Liver (tissue), 9 donors: ENCODE data around the gene THAP10. TPM values are rescaled to one million over a fixed set of nuclear protein-coding genes. Genes with fewer than 3 reads are reported as not detected.

ENCODE experiments used
- DNase-seq: peaks from one replicate; pipeline ENCODE4 v3.0.0-alpha.2; 2017; ENCODE audit warnings: low spot score
- H3K27ac ChIP-seq, 2 donors: one replicate each; pipeline ENCODE4 v1.7.0; 2013; ENCODE audit warnings: inconsistent platforms in 2 of 2, low read length in 2 of 2, control low read depth in 1 of 2, low read depth in 1 of 2, mild to moderate bottlenecking in 1 of 2
- H3K27me3 ChIP-seq, 4 donors: one replicate each; pipeline versions ENCODE4 v1.6.1 to v1.7.0; 2013; ENCODE audit warnings: low read length in 3 of 4, inconsistent platforms in 1 of 4, mild to moderate bottlenecking in 1 of 4, moderate library complexity in 1 of 4; ENCODE audit not compliant: control insufficient read depth in 4 of 4, insufficient read depth in 4 of 4
- H3K36me3 ChIP-seq, 4 donors: one replicate each; pipeline versions ENCODE4 v1.6.1 to v1.7.0; 2013; ENCODE audit warnings: low read length in 3 of 4, mild to moderate bottlenecking in 3 of 4, low read depth in 1 of 4, moderate library complexity in 1 of 4; ENCODE audit not compliant: control insufficient read depth in 4 of 4, insufficient read depth in 3 of 4
- H3K4me1 ChIP-seq, 4 donors: one replicate each; pipeline versions ENCODE4 v1.6.1 to v1.7.0; 2013; ENCODE audit warnings: low read length in 3 of 4, mild to moderate bottlenecking in 3 of 4, moderate library complexity in 1 of 4; ENCODE audit not compliant: control insufficient read depth in 4 of 4, insufficient read depth in 4 of 4
- H3K4me3 ChIP-seq, 3 donors: one replicate each; pipeline versions ENCODE4 v1.6.1 to v1.7.0; 2013; ENCODE audit warnings: low read length in 3 of 3, control low read depth in 1 of 3, low read depth in 1 of 3, mild to moderate bottlenecking in 1 of 3
- H3K9ac ChIP-seq, 2 donors: one replicate each; pipeline ENCODE4 v1.7.0; 2013; ENCODE audit warnings: low read length in 2 of 2, mild to moderate bottlenecking in 2 of 2, moderate library complexity in 2 of 2, control low read depth in 1 of 2, low read depth in 1 of 2
- H3K9me3 ChIP-seq, 4 donors: one replicate each; pipeline versions ENCODE4 v1.6.1 to v1.7.0; 2013; ENCODE audit warnings: low read length in 3 of 4; ENCODE audit not compliant: control insufficient read depth in 4 of 4
- EGR1 ChIP-seq, 2 donors: IDR thresholded peaks; 2 replicates each; pipeline ENCODE4 v1.6.1; 2016 to 2018; ENCODE audit warnings: antibody characterized with exemption in 2 of 2, low read depth in 2 of 2
- FOXA2 ChIP-seq: IDR thresholded peaks from 2 replicates; pipeline ENCODE4 v1.6.1; 2016; ENCODE audit warnings: antibody characterized with exemption
- GABPA ChIP-seq, 2 donors: IDR thresholded peaks in 1 of 2; conservative IDR thresholded peaks in 1 of 2; 2 replicates each; pipeline ENCODE4 v1.6.1; 2016; ENCODE audit warnings: antibody characterized with exemption in 2 of 2, mild to moderate bottlenecking in 1 of 2, moderate library complexity in 1 of 2
- HNF4A ChIP-seq, 2 donors: conservative IDR thresholded peaks; 2 replicates each; pipeline ENCODE4 v1.6.1; 2016; ENCODE audit warnings: antibody characterized with exemption in 2 of 2, mild to moderate bottlenecking in 2 of 2
- HNF4G ChIP-seq: IDR thresholded peaks from 2 replicates; pipeline ENCODE4 v1.6.1; 2016; ENCODE audit warnings: antibody characterized with exemption
- NR2F2 ChIP-seq: IDR thresholded peaks from 2 replicates; pipeline ENCODE4 v1.6.1; 2016; ENCODE audit warnings: antibody characterized with exemption
- RAD21 ChIP-seq, 2 donors: IDR thresholded peaks; 2 replicates each; pipeline ENCODE4 v1.6.1; 2016; ENCODE audit warnings: antibody characterized with exemption in 2 of 2, mild to moderate bottlenecking in 2 of 2
- RXRA ChIP-seq, 2 donors: IDR thresholded peaks; 2 replicates each; pipeline ENCODE4 v1.6.1; 2017 to 2018; ENCODE audit warnings: antibody characterized with exemption in 2 of 2, mild to moderate bottlenecking in 1 of 2
- SP1 ChIP-seq: IDR thresholded peaks from 2 replicates; pipeline ENCODE4 v1.6.1; 2018; ENCODE audit warnings: antibody characterized with exemption, mild to moderate bottlenecking
- TAF1 ChIP-seq: conservative IDR thresholded peaks from 2 replicates; pipeline ENCODE4 v1.6.1; 2016; ENCODE audit warnings: antibody characterized with exemption, mild to moderate bottlenecking
- YY1 ChIP-seq: IDR thresholded peaks from 2 replicates; pipeline ENCODE4 v1.6.1; 2016; ENCODE audit warnings: antibody characterized with exemption, mild to moderate bottlenecking
- WGBS: extraction: QIAGEN DNeasy Blood & Tissue Kit; methylation state at CpG from one replicate; pipeline ENCODE4 v1.1.7; 2013; 5-methylcytosine and 5-hydroxymethylcytosine counted together
- polyA plus RNA-seq, 2 donors: library from polyadenylated mRNA; stranded (reverse) in 1 of 2; unstranded in 1 of 2; fragments of 200-250 nt in 1 of 2; fragments of >200 nt in 1 of 2; fragmentation: Nextera tagmentation in 1 of 2; extraction: Ambion mirVana in 1 of 2; gene quantifications; one replicate each; pipeline versions ENCODE4 v1.2.1 to v1.2.3, GENCODE V29; 2013 to 2015
- total RNA-seq, 2 donors: library from RNA; depleted of rRNA; stranded (reverse); fragments of >200 nt; gene quantifications; one replicate each; pipeline ENCODE4 v1.2.3, GENCODE V29; 2014
- TF ChIP-seq, protein P1 (sequence below): IDR thresholded peaks from 2 replicates; pipeline ENCODE4 v1.6.1; 2016; ENCODE audit warnings: antibody characterized with exemption, mild to moderate bottlenecking
- TF ChIP-seq, protein P2 (sequence below): IDR thresholded peaks from 2 replicates; pipeline ENCODE4 v1.6.1; 2016; ENCODE audit warnings: antibody characterized with exemption
- TF ChIP-seq, protein P3 (sequence below): IDR thresholded peaks from 2 replicates; pipeline ENCODE4 v1.6.1; 2016; ENCODE audit warnings: antibody characterized with exemption
- TF ChIP-seq, protein P4 (sequence below): IDR thresholded peaks from 2 replicates; pipeline ENCODE4 v1.6.1; 2016; ENCODE audit warnings: antibody characterized with exemption
- TF ChIP-seq, protein P5 (sequence below): fragments of 150-350 bp; IDR thresholded peaks from 2 replicates; pipeline ENCODE4 v1.5.1; 2017; ENCODE audit warnings: improper control_type of control experiment, low read depth, low read length; ENCODE audit not compliant: missing input control
- donor health status: healthy.
- donor health status: healthy.
- donor health status: healthy.
- donor health status: healthy.
- donor health status: healthy.

Gene THAP10
- total and polyA plus RNA-seq, 4 donors = 0.42 to 0.87 (median 0.73) TPM

DNA sequence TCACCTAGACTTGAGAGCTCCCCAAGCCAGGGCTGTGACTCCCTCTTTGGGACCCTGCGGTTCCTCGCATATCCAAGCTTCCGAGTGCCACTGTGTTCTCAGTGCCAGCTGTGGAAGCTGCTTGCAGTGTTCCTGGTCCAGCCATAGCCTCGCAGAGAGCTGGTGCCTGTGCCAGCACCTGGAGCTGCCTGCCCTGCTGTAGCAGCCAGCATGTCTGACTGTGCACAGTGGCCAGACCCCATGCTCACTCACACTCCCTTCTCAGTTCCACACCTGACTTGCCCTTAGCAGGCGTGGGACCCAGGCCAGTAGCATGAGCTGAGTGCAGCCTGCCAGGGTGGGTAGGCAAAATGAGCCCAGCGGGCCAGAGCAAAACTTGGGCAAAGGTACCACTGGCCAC, 25.7 kb upstream of the THAP10 start:
- TF ChIP-seq HNF4A (conservative IDR thresholded peaks at IDR 0.05) (no peak), EGR1 (IDR thresholded peaks at IDR 0.05; ENCODE audit: low read depth in 2 of 2) (no peak), NR2F2 (no peak), FOXA2 (no peak), TAF1 (no peak), GABPA (IDR thresholded peaks at IDR 0.05 in 1 of 2, conservative IDR thresholded peaks at IDR 0.05 in 1 of 2) (no peak), YY1 (no peak), RXRA (IDR thresholded peaks at IDR 0.05) (no peak), HNF4G (no peak), SP1 (no peak)
- TF ChIP-seq, protein P1, sequence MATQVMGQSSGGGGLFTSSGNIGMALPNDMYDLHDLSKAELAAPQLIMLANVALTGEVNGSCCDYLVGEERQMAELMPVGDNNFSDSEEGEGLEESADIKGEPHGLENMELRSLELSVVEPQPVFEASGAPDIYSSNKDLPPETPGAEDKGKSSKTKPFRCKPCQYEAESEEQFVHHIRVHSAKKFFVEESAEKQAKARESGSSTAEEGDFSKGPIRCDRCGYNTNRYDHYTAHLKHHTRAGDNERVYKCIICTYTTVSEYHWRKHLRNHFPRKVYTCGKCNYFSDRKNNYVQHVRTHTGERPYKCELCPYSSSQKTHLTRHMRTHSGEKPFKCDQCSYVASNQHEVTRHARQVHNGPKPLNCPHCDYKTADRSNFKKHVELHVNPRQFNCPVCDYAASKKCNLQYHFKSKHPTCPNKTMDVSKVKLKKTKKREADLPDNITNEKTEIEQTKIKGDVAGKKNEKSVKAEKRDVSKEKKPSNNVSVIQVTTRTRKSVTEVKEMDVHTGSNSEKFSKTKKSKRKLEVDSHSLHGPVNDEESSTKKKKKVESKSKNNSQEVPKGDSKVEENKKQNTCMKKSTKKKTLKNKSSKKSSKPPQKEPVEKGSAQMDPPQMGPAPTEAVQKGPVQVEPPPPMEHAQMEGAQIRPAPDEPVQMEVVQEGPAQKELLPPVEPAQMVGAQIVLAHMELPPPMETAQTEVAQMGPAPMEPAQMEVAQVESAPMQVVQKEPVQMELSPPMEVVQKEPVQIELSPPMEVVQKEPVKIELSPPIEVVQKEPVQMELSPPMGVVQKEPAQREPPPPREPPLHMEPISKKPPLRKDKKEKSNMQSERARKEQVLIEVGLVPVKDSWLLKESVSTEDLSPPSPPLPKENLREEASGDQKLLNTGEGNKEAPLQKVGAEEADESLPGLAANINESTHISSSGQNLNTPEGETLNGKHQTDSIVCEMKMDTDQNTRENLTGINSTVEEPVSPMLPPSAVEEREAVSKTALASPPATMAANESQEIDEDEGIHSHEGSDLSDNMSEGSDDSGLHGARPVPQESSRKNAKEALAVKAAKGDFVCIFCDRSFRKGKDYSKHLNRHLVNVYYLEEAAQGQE = no peak
- TF ChIP-seq, protein P2, sequence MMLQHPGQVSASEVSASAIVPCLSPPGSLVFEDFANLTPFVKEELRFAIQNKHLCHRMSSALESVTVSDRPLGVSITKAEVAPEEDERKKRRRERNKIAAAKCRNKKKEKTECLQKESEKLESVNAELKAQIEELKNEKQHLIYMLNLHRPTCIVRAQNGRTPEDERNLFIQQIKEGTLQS = no peak
- TF ChIP-seq, protein P3, sequence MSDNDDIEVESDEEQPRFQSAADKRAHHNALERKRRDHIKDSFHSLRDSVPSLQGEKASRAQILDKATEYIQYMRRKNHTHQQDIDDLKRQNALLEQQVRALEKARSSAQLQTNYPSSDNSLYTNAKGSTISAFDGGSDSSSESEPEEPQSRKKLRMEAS = no peak
- TF ChIP-seq, protein P4, sequence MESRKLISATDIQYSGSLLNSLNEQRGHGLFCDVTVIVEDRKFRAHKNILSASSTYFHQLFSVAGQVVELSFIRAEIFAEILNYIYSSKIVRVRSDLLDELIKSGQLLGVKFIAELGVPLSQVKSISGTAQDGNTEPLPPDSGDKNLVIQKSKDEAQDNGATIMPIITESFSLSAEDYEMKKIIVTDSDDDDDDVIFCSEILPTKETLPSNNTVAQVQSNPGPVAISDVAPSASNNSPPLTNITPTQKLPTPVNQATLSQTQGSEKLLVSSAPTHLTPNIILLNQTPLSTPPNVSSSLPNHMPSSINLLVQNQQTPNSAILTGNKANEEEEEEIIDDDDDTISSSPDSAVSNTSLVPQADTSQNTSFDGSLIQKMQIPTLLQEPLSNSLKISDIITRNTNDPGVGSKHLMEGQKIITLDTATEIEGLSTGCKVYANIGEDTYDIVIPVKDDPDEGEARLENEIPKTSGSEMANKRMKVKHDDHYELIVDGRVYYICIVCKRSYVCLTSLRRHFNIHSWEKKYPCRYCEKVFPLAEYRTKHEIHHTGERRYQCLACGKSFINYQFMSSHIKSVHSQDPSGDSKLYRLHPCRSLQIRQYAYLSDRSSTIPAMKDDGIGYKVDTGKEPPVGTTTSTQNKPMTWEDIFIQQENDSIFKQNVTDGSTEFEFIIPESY = no peak
- Histone ChIP-seq H3K9me3 (no peaks in the 10 kb centered on the region), H3K27ac (no peak overlapping the region), H3K36me3 (no peaks in the 10 kb centered on the region), H3K9ac (no peak overlapping the region), H3K4me3 (no peak overlapping the region), H3K27me3 (no peaks in the 10 kb centered on the region), H3K4me1 (no peaks in the 10 kb centered on the region)
- DNase-seq = no peak
- WGBS = 93% methylated on average over 6 of the region's 6 CpGs

DNA sequence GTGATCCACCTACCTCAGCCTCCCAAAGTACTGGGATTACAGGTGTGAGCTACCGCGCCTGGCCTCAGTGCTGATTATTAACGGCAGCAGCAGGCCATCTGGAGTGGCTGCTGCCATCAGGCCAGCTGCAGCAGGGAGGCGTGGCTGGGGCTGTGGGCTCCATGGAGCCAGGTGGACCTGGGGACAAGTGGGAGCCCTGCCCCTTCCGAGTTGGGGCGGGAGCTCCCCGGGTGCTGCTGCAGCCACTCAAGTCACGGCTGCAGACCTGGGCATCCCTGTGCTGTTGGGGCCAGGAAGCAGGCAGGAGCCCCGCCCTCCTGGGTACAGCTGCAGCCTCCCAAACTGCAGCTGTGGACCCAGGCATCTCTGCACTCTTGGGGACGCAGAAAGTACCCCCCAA, 24.3 kb upstream of the THAP10 start:
- no peak for DNase-seq
- H3K9me3 ChIP-seq = no peaks in the 10 kb centered on the region
- H3K4me1 ChIP-seq = no peaks in the 10 kb centered on the region
- no peaks in the 10 kb centered on the region for H3K27me3 ChIP-seq
- no peak overlapping the region for H3K9ac ChIP-seq
- H3K36me3 ChIP-seq = no peaks in the 10 kb centered on the region
- no peak overlapping the region for H3K27ac ChIP-seq
- 95% methylated on average over 10 of the region's 10 CpGs for WGBS
- TF ChIP-seq EGR1 (IDR thresholded peaks at IDR 0.05; ENCODE audit: low read depth in 2 of 2) = no peak
- no peak for TF ChIP-seq HNF4G
- no peak for TF ChIP-seq YY1
- TF ChIP-seq, protein P5, sequence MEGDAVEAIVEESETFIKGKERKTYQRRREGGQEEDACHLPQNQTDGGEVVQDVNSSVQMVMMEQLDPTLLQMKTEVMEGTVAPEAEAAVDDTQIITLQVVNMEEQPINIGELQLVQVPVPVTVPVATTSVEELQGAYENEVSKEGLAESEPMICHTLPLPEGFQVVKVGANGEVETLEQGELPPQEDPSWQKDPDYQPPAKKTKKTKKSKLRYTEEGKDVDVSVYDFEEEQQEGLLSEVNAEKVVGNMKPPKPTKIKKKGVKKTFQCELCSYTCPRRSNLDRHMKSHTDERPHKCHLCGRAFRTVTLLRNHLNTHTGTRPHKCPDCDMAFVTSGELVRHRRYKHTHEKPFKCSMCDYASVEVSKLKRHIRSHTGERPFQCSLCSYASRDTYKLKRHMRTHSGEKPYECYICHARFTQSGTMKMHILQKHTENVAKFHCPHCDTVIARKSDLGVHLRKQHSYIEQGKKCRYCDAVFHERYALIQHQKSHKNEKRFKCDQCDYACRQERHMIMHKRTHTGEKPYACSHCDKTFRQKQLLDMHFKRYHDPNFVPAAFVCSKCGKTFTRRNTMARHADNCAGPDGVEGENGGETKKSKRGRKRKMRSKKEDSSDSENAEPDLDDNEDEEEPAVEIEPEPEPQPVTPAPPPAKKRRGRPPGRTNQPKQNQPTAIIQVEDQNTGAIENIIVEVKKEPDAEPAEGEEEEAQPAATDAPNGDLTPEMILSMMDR = no peak
- TF ChIP-seq TAF1 = no peak
- no peak for TF ChIP-seq RAD21 (IDR thresholded peaks at IDR 0.05)
- TF ChIP-seq FOXA2 = no peak
- no peak overlapping the region for H3K4me3 ChIP-seq
